KOPT-K1 (cell line): Measurements from ENCODE around the gene ZNF503.

ENCODE experiments used
- H3K27ac ChIP-seq: fragments of 200-600 bp; sonication (generic); 2 replicates; pipeline ENCODE4 v1.5.1; 2016; ENCODE audit warnings: antibody characterized with exemption, mild to moderate bottlenecking, low read depth, low read length; ENCODE audit not compliant: poor library complexity, severe bottlenecking
- H3K36me3 ChIP-seq: fragments of 200-600 bp; sonication (generic); 2 replicates; pipeline ENCODE4 v1.5.1; 2017; ENCODE audit warnings: antibody characterized with exemption, mild to moderate bottlenecking, low read length, moderate library complexity; ENCODE audit not compliant: insufficient read depth
- H3K9me3 ChIP-seq: fragments of 200-600 bp; sonication (generic); 2 replicates; pipeline ENCODE4 v1.5.1; 2017; ENCODE audit warnings: antibody characterized with exemption, low read length, mild to moderate bottlenecking; ENCODE audit not compliant: insufficient read depth, poor library complexity, severe bottlenecking

The ZNF503 gene

DNA sequence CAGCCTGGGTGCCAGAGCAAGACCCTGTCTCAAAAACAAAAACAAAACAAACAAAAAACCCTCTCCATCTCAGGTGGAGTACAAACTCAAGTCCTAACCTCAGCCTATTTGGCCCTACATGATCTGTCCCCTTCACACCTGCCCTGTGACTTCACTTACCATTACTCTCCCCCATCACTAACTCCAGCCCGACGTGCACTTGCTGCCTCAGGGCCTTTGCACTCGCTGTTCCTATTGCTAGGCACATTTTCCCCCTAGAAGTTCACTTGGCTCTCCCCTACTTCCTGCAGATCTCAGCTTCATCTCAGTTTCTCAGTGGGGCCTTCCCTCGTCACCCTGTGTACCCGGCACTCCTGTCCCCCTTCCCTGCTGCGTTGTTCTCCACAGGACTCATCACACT is 21.3 kb upstream of the ZNF503 start:
- Histone ChIP-seq H3K36me3 (no peaks in the 10 kb centered on the region), H3K9me3 (no peaks in the 10 kb centered on the region), H3K27ac (no peak overlapping the region)

DNA sequence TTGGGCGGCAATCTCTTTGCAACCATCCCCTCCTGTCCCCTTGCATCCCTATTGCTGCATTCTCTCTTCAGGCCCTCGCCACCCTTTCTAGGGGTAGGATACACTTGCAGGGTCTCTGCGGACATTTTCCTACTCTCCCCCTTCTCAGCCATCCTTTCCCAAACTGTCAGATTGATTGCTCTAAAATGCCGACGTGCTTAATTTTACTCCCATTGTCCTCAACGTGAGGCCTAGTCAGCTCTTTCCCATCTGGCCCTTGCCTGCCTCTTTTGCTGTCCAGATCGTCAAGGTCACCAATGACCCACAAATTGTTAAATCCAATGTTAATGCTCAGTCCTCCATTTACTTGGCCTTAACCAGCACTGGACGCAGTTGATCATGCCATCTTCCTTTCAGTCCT is 17.1 kb upstream of the ZNF503 start:
- Histone ChIP-seq H3K27ac (no peak overlapping the region), H3K9me3 (no peaks in the 10 kb centered on the region), H3K36me3 (no peaks in the 10 kb centered on the region)

GRCh38 chr10:75418293-75418692 is 16.7 kb upstream of the ZNF503 start:
- Histone ChIP-seq H3K27ac (no peak overlapping the region), H3K9me3 (no peaks in the 10 kb centered on the region), H3K36me3 (no peaks in the 10 kb centered on the region)

GRCh38 chr10:75417522-75417927 is 16.0 kb upstream of the ZNF503 start:
- H3K36me3 ChIP-seq: no peaks in the 10 kb centered on the region
- no peaks in the 10 kb centered on the region for H3K9me3 ChIP-seq
- H3K27ac ChIP-seq: no peak overlapping the region

- Histone ChIP-seq H3K36me3 (no peaks in the 10 kb centered on the region), H3K27ac (no peak overlapping the region), H3K9me3 (no peaks in the 10 kb centered on the region)
Measured at GRCh38 chr10:75414527-75414926, 13.0 kb upstream of the ZNF503 start.

DNA sequence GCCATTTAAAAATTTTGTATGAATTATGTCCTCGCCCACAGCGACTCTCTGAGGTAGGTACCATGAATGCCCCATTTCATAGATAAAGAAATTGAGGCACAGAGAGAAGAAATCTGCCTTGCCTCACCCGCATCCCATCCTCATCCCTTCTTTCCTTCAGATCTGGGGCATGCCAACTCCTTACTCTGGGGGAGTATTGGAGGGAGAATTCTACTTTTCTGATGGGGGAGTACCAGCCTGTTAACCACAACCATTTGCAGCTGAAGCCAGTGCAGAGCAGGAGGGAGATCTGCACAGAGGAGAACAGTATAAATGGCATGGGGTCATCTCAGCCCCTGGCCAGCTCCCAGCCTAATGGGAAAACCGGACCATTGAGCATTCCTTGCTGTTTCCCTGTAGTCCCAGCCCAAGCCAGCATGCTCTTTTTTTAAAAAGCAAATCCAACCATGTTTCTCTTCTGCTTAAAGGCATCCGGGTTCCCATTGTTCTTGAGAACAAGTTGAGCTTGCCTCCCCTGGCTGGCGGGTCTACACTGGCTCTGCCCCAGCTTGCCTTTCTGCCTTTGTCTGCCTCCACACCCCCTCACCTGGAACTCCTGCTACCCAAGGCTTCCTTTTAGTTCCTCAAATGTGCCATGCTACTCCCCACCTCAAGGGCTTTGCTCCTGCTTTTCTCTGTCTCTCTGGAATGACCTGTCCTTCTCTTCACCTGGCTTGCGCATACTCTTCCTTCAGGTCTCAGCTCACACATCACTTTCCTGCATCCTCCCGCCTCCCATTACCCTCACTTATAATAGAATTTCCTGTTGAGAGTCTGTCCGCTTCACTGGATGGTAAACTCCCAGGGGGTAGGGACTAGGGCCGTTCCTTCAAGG is 8.8 kb upstream of the ZNF503 start:
- H3K9me3 ChIP-seq: peaks cover 6% of the 10 kb centered on the region
- H3K27ac ChIP-seq: no peak overlapping the region
- H3K36me3 ChIP-seq: no peaks in the 10 kb centered on the region

GRCh38 chr10:75408911-75409885 is 7.6 kb upstream of the ZNF503 start:
- no peak overlapping the region for H3K27ac ChIP-seq
- peaks cover 9% of the 10 kb centered on the region for H3K9me3 ChIP-seq
- no peaks in the 10 kb centered on the region for H3K36me3 ChIP-seq

DNA sequence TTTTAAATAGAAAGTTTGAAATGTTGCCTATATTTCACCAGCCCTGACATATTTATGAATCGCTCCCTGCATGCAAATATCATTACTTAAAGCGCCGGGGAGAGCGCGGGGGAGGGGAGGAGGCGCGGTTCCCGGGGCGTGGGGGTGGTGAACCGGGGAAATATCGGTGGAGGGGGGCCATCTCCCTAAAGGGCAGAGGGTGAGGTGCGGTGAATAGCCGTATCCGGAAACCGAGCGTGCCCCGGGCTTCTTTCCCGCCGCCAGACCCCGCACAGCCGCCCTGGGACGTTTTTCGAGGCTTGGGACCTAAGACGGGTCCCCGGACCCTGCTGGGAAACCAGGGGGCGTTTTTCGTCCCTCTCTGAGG is 6.9 kb upstream of the ZNF503 start:
- Histone ChIP-seq H3K27ac (no peak overlapping the region), H3K36me3 (no peaks in the 10 kb centered on the region), H3K9me3 (peaks cover 15% of the 10 kb centered on the region)

- Histone ChIP-seq H3K9me3 (peaks cover 15% of the 10 kb centered on the region), H3K36me3 (no peaks in the 10 kb centered on the region), H3K27ac (no peak overlapping the region)
Measured at GRCh38 chr10:75407713-75408508, 6.3 kb upstream of the ZNF503 start.

- no peak overlapping the region for H3K27ac ChIP-seq
- H3K9me3 ChIP-seq: peaks cover 15% of the 10 kb centered on the region
- no peaks in the 10 kb centered on the region for H3K36me3 ChIP-seq
Measured at GRCh38 chr10:75407224-75407712, 5.7 kb upstream of the ZNF503 start.

DNA sequence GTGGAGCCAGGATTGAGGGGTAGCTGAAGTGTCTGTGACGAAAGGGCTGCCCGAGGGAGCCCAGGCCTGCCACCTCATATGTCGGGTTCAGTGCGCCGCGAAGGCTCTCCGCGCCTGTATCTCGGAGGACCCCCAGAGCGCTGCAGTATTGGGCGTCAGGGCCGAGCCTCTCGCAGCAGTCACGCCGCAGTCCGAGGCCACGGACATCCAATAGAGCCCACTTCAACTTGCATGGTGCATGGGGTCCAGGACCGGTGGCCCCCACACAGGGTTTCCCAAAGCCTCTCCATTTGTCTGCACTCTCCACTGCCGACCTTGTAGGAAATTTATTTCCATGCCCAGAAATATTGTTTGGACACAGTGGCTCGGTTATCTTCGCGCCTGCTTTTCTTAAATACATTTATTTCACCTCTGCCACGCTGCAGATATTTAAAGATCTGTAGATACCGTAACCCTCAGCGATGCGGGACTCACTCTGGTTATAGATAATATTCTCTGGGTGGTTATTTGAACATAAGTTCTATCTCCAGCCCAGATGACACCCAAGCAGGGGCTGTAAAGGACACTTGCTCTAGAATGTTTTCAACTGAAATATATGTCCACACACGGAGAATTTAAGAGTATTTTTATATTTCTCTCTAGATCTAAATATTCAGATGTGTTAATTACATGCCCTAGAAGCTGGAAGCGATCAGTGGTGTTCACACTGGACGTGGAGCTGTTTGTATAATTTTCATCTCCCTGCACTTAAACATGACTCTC is 5.1 kb upstream of the ZNF503 start:
- no peak overlapping the region for H3K27ac ChIP-seq
- H3K9me3 ChIP-seq: peaks cover 15% of the 10 kb centered on the region
- no peaks in the 10 kb centered on the region for H3K36me3 ChIP-seq

DNA sequence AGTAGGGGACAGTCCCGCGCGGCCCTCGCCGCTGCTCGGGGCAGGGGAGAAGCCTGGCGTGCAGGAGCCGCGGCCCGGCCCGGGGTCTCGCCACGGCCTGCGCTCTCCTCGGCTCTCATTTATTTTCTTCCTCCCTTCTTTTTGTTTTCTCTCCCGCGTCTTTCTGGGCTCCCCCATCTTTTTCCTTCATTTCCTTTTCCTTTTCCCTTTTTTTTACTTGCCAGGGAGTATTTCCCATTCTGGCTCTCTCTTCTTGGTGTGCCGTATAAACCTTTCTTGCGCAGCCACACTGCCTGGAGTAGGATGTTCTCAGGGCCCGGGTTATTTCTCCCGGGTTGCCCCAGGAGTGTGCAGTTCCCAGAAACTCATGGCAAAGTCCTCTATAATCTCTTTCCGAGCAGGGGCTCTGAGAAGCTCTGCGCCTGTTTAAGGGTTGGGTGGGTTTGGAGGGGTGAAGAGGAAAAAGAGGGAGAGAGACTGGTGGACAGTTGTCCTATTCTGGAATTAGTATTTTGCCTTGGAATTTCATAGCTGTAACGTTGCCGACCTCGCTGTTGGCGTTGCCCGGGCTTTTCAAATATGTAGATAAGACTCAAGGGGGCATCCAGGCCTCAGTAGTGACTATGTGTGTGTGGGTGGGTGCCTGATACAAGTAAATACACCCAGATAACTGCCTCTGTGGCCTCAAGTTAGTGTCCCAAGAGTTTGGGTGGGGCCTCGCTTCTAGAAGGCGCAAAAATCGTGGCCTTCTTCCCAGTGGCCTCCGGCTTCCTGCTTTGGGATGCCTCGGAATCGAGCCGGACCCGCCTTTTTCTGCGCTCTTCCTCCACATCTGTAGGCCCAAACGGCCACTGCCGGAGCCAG is 4.3 kb upstream of the ZNF503 start:
- Histone ChIP-seq H3K27ac (no peak overlapping the region), H3K9me3 (peaks cover 17% of the 10 kb centered on the region), H3K36me3 (no peaks in the 10 kb centered on the region)

DNA sequence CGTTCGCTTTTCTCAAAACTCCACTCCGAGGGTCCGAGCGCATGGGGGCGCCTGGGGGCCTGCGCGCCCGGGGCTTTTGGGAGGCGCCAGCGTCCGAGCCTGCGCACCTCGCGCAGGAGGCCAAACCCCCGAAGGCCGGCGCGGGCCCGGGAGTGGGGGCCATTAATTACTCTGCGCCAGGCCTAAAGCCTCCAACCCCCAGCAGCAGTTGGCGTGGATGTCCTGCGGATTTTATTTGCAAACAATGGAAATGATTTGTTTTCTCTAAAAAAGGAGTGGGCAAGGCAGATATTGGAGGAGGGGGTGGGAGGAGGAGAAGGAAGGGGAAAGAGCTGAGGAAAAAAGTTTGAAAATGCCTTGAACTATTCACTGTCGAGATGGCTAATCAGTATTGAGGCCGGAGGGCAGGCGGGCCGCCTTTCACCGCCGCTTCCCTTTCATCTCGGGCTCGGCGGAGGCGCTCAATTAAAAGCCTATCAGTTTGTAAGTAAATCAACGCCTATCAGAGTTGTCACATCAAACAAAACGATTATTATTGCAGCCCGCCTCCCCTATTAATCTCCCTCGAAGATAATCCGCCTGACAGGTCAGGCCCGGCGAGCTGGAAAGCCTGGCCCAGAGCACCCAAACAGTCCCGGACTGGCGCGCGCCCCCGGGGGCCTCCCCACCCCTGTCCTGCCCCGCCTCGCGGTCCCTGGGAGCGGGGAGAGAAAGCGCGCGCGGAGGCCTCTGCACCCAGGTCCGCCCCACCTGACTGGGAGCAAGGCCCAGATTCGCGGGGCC is 3.4 kb upstream of the ZNF503 start:
- Histone ChIP-seq H3K27ac (no peak overlapping the region), H3K9me3 (peaks cover 24% of the 10 kb centered on the region), H3K36me3 (no peaks in the 10 kb centered on the region)
